Sigmoid colon (tissue), 7 donors: ENCODE results near the gene TALDO1. TPM values are rescaled to one million over a fixed set of nuclear protein-coding genes. Genes with fewer than 3 reads are reported as not detected.

Experiments
- DNase-seq: peaks from one replicate; pipeline ENCODE4 v3.0.0-alpha.2; 2019
- H3K27ac ChIP-seq, 4 donors: fragments of 200-600 bp; sonication (generic); one replicate each; pipeline ENCODE4 v1.5.1; 2016 to 2019; ENCODE audit warnings: mild to moderate bottlenecking in 1 of 4
- H3K27me3 ChIP-seq, 3 donors: fragments of 200-600 bp; sonication (generic); one replicate each; pipeline ENCODE4 v1.5.1; 2019; ENCODE audit warnings: mild to moderate bottlenecking in 1 of 3
- H3K36me3 ChIP-seq, 4 donors: fragments of 200-600 bp; sonication (generic); one replicate each; pipeline ENCODE4 v1.5.1; 2016 to 2019
- H3K4me1 ChIP-seq, 4 donors: fragments of 200-600 bp; sonication (generic); one replicate each; pipeline ENCODE4 v1.5.1; 2017 to 2019
- H3K4me3 ChIP-seq, 4 donors: fragments of 200-600 bp; sonication (generic); one replicate each; pipeline ENCODE4 v1.5.1; 2017 to 2019; ENCODE audit warnings: mild to moderate bottlenecking in 2 of 4, moderate library complexity in 1 of 4
- H3K9me3 ChIP-seq, 4 donors: fragments of 200-600 bp in 3 of 4; sonication (generic) in 3 of 4; one replicate each; pipeline versions ENCODE4 v1.5.1 to v1.6.1; 2013 to 2019
- CTCF ChIP-seq, 4 experiments: fragments of 450-650 bp in 3 of 4; fragments of 200-600 bp in 1 of 4; IDR thresholded peaks; one replicate each; pipeline ENCODE4 v1.5.1; 2016 to 2019; ENCODE audit warnings: antibody characterized with exemption in 4 of 4, mild to moderate bottlenecking in 3 of 4, moderate library complexity in 2 of 4
- EP300 ChIP-seq, 4 donors: sonication (generic); formaldehyde crosslinking; IDR thresholded peaks; one replicate each; pipeline ENCODE4 v1.6.1; 2017; ENCODE audit warnings: antibody characterized with exemption in 4 of 4
- POLR2A ChIP-seq, 2 donors: fragments of 450-650 bp; IDR thresholded peaks; one replicate each; pipeline ENCODE4 v1.6.1; 2016; ENCODE audit warnings: antibody characterized with exemption in 2 of 2, mild to moderate bottlenecking in 2 of 2, moderate library complexity in 2 of 2
- POLR2AphosphoS5 ChIP-seq, 4 donors: sonication (generic); formaldehyde crosslinking; IDR thresholded peaks; one replicate each; pipeline ENCODE4 v1.6.1; 2017; ENCODE audit warnings: antibody characterized with exemption in 4 of 4
- WGBS, 2 donors: extraction: QIAGEN DNeasy Blood & Tissue Kit; methylation state at CpG; one replicate each; pipeline ENCODE4 v1.1.7; 2013; 5-methylcytosine and 5-hydroxymethylcytosine counted together
- intact Hi-C: fragments of 100-400 bp; cut with DNase I; formaldehyde crosslinking; loops from one replicate; pipeline ENCODE4 v1.15.1; 2023
- polyA plus RNA-seq, 3 donors: library from polyadenylated mRNA; stranded (reverse); fragments of 200-250 nt; gene quantifications; one replicate each; pipeline ENCODE4 v1.2.3, GENCODE V29; 2013
- total RNA-seq, 4 donors: library from RNA; depleted of rRNA; stranded (reverse); fragments of >200 nt; gene quantifications; one replicate each; pipeline ENCODE4 v1.1.0, GENCODE V29; 2016
- donor health status: healthy with polysubstance abuse.
- donor health status: Bipolar disorder and iron deficiency.
- donor health status: healthy.

Gene TALDO1
- total and polyA plus RNA-seq, 7 donors, result 94.6 to 177 (median 133) TPM

- Histone ChIP-seq H3K36me3 (peaks cover 0 to 21% (median 3%) of the 10 kb centered on the region in 4 donors), H3K27me3 (peaks cover 2 to 15% (median 3%) of the 10 kb centered on the region in 3 donors), H3K4me1 (peaks cover 0 to 38% (median 32%) of the 10 kb centered on the region in 4 donors), H3K9me3 (no peaks in the 10 kb centered on the region), H3K27ac (peak overlapping the region; percentile 84 to 93 (median 90)), H3K4me3 (peak overlapping the region; percentile 49 to 65 (median 56))
- no peak for DNase-seq
- intact Hi-C loops, result loop anchor here (5.0 kb wide), 2 partner anchors 48 to 98 kb away; partner anchors contain the start of genes DEAF1, TALDO1 and TMEM80
- no peak for TF ChIP-seq CTCF (IDR thresholded peaks at IDR 0.05)
- TF ChIP-seq POLR2A (IDR thresholded peaks at IDR 0.05), result no peak
- no peak for TF ChIP-seq POLR2AphosphoS5 (IDR thresholded peaks at IDR 0.05)
- TF ChIP-seq EP300 (IDR thresholded peaks at IDR 0.05), result no peak
- 25 to 59% methylated on average over 38 of the region's 38 CpGs for WGBS, 2 donors
Observed at GRCh38 chr11:794766-795633, 47.7 kb downstream of the TALDO1 start.

GRCh38 chr11:795634-796564, 48.6 kb downstream of the TALDO1 start:
- TF ChIP-seq POLR2AphosphoS5 (IDR thresholded peaks at IDR 0.05) (peak; percentile 55 to 80 (median 66)), CTCF (IDR thresholded peaks at IDR 0.05) (no peak), POLR2A (IDR thresholded peaks at IDR 0.05) (peak in 1 of 2 donors; percentile 24)
- DNase-seq, result peak; percentile 91
- Histone ChIP-seq H3K9me3 (no peaks in the 10 kb centered on the region), H3K4me3 (peak overlapping the region; percentile 49 to 65 (median 56)), H3K4me1 (peaks cover 0 to 38% (median 31%) of the 10 kb centered on the region in 4 donors), H3K36me3 (peaks cover 0 to 29% (median 3%) of the 10 kb centered on the region in 4 donors), H3K27ac (peak overlapping the region; percentile 84 to 93 (median 90)), H3K27me3 (peaks cover 0 to 6% (median 0%) of the 10 kb centered on the region in 3 donors)
- intact Hi-C loops, result loop anchor here (2.0 to 5.0 kb wide), 3 partner anchors 47 to 99 kb away; partner anchors contain the start of genes DEAF1, POLR2L, TALDO1 and TMEM80
- 1 to 5% methylated on average over 26 of the region's 26 CpGs for WGBS, 2 donors

GRCh38 chr11:796565-797295, 49.5 kb downstream of the TALDO1 start:
- Histone ChIP-seq H3K4me1 (peaks cover 0 to 38% (median 31%) of the 10 kb centered on the region in 4 donors), H3K27me3 (no peaks in the 10 kb centered on the region), H3K4me3 (peak overlapping the region; percentile 49 to 65 (median 56)), H3K36me3 (peaks cover 0 to 34% (median 3%) of the 10 kb centered on the region in 4 donors), H3K9me3 (no peaks in the 10 kb centered on the region), H3K27ac (peak overlapping the region; percentile 84 to 93 (median 90))
- 7 to 19% methylated on average over 18 of the region's 18 CpGs for WGBS, 2 donors
- DNase-seq, result no peak
- TF ChIP-seq POLR2A (IDR thresholded peaks at IDR 0.05) (no peak), EP300 (IDR thresholded peaks at IDR 0.05) (no peak), POLR2AphosphoS5 (IDR thresholded peaks at IDR 0.05) (no peak), CTCF (IDR thresholded peaks at IDR 0.05) (no peak)
- intact Hi-C loops, result loop anchor here (1.0 to 5.0 kb wide), 4 partner anchors 13 to 99 kb away; partner anchors contain the start of genes DEAF1, POLR2L, RPLP2 and TALDO1
